HepG2 (cell line): Measurements from ENCODE around the gene PACSIN1. TPM values are rescaled to one million over a fixed set of nuclear protein-coding genes. Genes with fewer than 3 reads are reported as not detected.
A peak's percentile ranks its signal among the peaks of the same experiment; 100 is the strongest.

Experiments used
- ATAC-seq: fragments of 200-7000 bp; cut with Tn5 transposase; 3 replicates; pipeline ENCODE4 v1.9.1; 2020; ENCODE audit warnings: mild to moderate bottlenecking, moderate library complexity
- BruUV-seq: library from RNA; stranded (reverse); fragments of 400-500 nt; replicated peaks from 2 replicates; lab custom pipeline; 2021; lab: Mats Ljungman, UMichigan
- CTCF ChIA-PET: fragments of 300-600 bp; formaldehyde crosslinking; extraction: SDS; loops from one replicate; lab custom pipeline; 2021; ENCODE audit warnings: low total read pairs, inconsistent platforms, low intra/inter-chr PET ratio; lab: Yijun Ruan, JAX
- POLR2A ChIA-PET: fragments of 350-600 bp; sonication (Branson Sonifier 250); formaldehyde crosslinking; loops from one replicate; lab custom pipeline; 2020; ENCODE audit warnings: antibody characterized with exemption, inconsistent platforms; lab: Yijun Ruan, JAX
- DNase-seq: peaks from one replicate; pipeline ENCODE4 v3.0.0-alpha.2; 2015; ENCODE audit warnings: low spot score
- FAIRE-seq: peaks from 3 replicates; lab custom pipeline; 2011; peaks lifted over from hg19 to GRCh38; lab: Jason Lieb, UNC
- H2AFZ ChIP-seq: one replicate; pipeline ENCODE4 v1.6.1; 2011; ENCODE audit warnings: low read length, inconsistent platforms
- H3K27ac ChIP-seq: fragments of 300-600 bp; 3 replicates; pipeline ENCODE4 v1.8.0; 2011; ENCODE audit warnings: mixed run types, mild to moderate bottlenecking, mixed read lengths, low read length, inconsistent platforms; ENCODE audit not compliant: insufficient read depth; ENCODE audit errors: extremely low read length
- H3K27me3 ChIP-seq, 2 experiments: fragments of 200-600 bp in 1 of 2; 2 replicates in 1 of 2; 3 replicates in 1 of 2; pipeline versions ENCODE4 v1.6.0 to v1.8.0; 2011; ENCODE audit warnings: low read length in 2 of 2, mild to moderate bottlenecking in 2 of 2, moderate library complexity in 2 of 2, inconsistent platforms in 1 of 2; ENCODE audit not compliant: insufficient read depth in 2 of 2, control insufficient read depth in 1 of 2
- H3K36me3 ChIP-seq, 2 experiments: fragments of 200-600 bp in 1 of 2; replicated peaks in 1 of 2; 2 replicates in 1 of 2; 3 replicates in 1 of 2; pipeline versions ENCODE4 v1.5.1 to v1.8.0; 2011; ENCODE audit warnings: low read length in 2 of 2, inconsistent platforms in 1 of 2; ENCODE audit not compliant: insufficient read depth in 2 of 2, control insufficient read depth in 1 of 2
- H3K4me1 ChIP-seq: 2 replicates; pipeline ENCODE4 v1.5.1; 2012; ENCODE audit warnings: low read length, inconsistent platforms; ENCODE audit not compliant: insufficient read depth
- H3K4me2 ChIP-seq: 2 replicates; pipeline ENCODE4 v1.6.0; 2011; ENCODE audit warnings: low read depth, low read length, inconsistent platforms
- H3K4me3 ChIP-seq, 3 experiments: fragments of 200-600 bp in 1 of 3; sonication (generic), shearing (Covaris generic) in 1 of 3; replicated peaks in 1 of 3; 2 replicates each; pipeline ENCODE4 v1.5.1; 2011 to 2016; ENCODE audit warnings: low read length in 3 of 3, inconsistent platforms in 2 of 3, low read depth in 2 of 3, mild to moderate bottlenecking in 2 of 3, control low read depth in 1 of 3, mixed read lengths in 1 of 3; ENCODE audit not compliant: insufficient read depth in 1 of 3
- H3K79me2 ChIP-seq: one replicate; pipeline ENCODE4 v1.6.1; 2011; ENCODE audit warnings: low read length, inconsistent platforms; ENCODE audit not compliant: insufficient read depth
- H3K9ac ChIP-seq: 2 replicates; pipeline ENCODE4 v1.6.0; 2011; ENCODE audit warnings: mild to moderate bottlenecking, low read depth, low read length, inconsistent platforms; ENCODE audit not compliant: insufficient read depth
- H3K9me3 ChIP-seq: 2 replicates; pipeline ENCODE4 v1.5.1; 2012; ENCODE audit warnings: mild to moderate bottlenecking, low read length
- H4K20me1 ChIP-seq: 2 replicates; pipeline ENCODE4 v1.6.0; 2011; ENCODE audit warnings: inconsistent platforms, mild to moderate bottlenecking, low read length, moderate library complexity; ENCODE audit not compliant: insufficient read depth
- HNRNPUL1 ChIP-seq: fragments of 200-400 bp; formaldehyde crosslinking; IDR thresholded peaks from 2 replicates; pipeline ENCODE4 v1.6.1; 2017; ENCODE audit warnings: low read depth, mild to moderate bottlenecking, low read length, moderate library complexity
- NFRKB ChIP-seq: fragments of 450-650 bp; IDR thresholded peaks from 2 replicates; pipeline ENCODE4 v1.6.1; 2017
- PRDM10 ChIP-seq: sonication (generic); formaldehyde crosslinking; IDR thresholded peaks from 2 replicates; pipeline ENCODE4 v1.4.0; 2020; ENCODE audit warnings: low read depth, missing genetic modification reagents
- ZFP1 ChIP-seq: IDR thresholded peaks from 2 replicates; pipeline ENCODE4 v1.6.1; 2016
- ZNF629 ChIP-seq: sonication (generic); formaldehyde crosslinking; conservative IDR thresholded peaks from 2 replicates; pipeline ENCODE4 v1.5.0; 2020; ENCODE audit warnings: missing genetic modification reagents
- ZNF781 ChIP-seq: sonication (generic); formaldehyde crosslinking; IDR thresholded peaks from 2 replicates; pipeline ENCODE4 v1.5.1; 2020; ENCODE audit warnings: borderline replicate concordance, mild to moderate bottlenecking, missing genetic modification reagents; ENCODE audit errors: not compliant biosample characterization
- WGBS: methylation state at CpG from one replicate; pipeline ENCODE4 v1.1.6; 2017; ENCODE audit warnings: low lambda C conversion rate; 5-methylcytosine and 5-hydroxymethylcytosine counted together
- in situ Hi-C: cut with HindIII; loops from 2 replicates; pipeline ENCODE4 v1.10.0; 2017; ENCODE audit warnings: low pct_unique_long_range_greater_than_20kb; ENCODE audit not compliant: extremely low pct_ligation_motif_present
- intact Hi-C: fragments of 100-400 bp; cut with micrococcal nuclease; formaldehyde crosslinking; loops from one replicate; pipeline ENCODE4 v1.10.0; 2022; ENCODE audit not compliant: unreplicated experiment
- polyA plus RNA-seq, 8 experiments: library from polyadenylated mRNA; depleted of rRNA in 3 of 8; stranded (reverse) in 7 of 8; unstranded in 1 of 8; fragments of >200 nt; fragmentation: Illumina TruSeq in 4 of 8; extraction: Trizol in 4 of 8; gene quantifications; 2 replicates each; pipeline versions ENCODE4 v1.2.1 to v1.2.3, GENCODE V29; 2011 to 2016; ENCODE audit warnings: low read depth in 4 of 8, missing spikeins in 1 of 8, mixed read lengths in 1 of 8; ENCODE audit not compliant: insufficient read depth in 1 of 8
- total RNA-seq, 5 experiments: library from RNA; depleted of rRNA; stranded (reverse); fragments of >200 nt; fragmentation: Illumina TruSeq; extraction: Trizol; gene quantifications; 2 replicates each; pipeline ENCODE4 v1.2.3, GENCODE V29; 2016; ENCODE audit warnings: low read depth in 1 of 5
- TF ChIP-seq, protein P1 (sequence below): sonication (generic); formaldehyde crosslinking; IDR thresholded peaks from 2 replicates; pipeline ENCODE4 v1.4.0; 2020; ENCODE audit warnings: mild to moderate bottlenecking, missing genetic modification reagents

The PACSIN1 gene
- total and polyA plus RNA-seq, 2 of the 13 experiments (the other 11 are each of a cell fraction or from before 2014, with no cell fraction given) = not detected

DNA sequence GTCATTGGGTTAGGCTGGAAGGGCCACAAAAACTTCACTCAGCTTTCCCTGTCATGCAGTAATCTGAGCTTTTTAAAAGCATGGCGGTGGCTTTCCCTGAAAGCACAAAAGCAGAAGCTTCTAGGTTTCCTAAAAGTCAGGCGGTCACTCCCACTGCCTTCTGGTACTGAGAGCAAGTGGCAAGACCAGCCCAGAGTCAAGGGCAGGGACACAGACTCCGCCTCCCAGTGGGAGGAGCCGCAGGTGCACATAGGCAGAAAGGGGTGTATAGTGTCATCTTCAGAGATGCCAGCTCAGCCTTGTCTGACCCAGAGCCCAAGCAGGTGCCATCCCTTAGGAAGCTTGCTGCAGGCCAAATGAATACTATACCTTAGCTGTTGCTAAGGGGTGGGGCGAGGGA lies 18.0 kb upstream of the PACSIN1 start:
- ChIA-PET CTCF (no interaction called here), POLR2A (no interaction called here)
- intact Hi-C loops = no loop called here
- no peak for DNase-seq
- Histone ChIP-seq H3K4me1 (no peaks in the 10 kb centered on the region), H3K4me2 (no peak overlapping the region), H3K4me3 (no peak overlapping the region), H2AFZ (no peak overlapping the region), H3K79me2 (no peaks in the 10 kb centered on the region), H3K27me3 (peaks cover 1 to 14% of the 10 kb centered on the region in 2 experiments; a peak in 2 of 5 replicates), H3K9me3 (no peaks in the 10 kb centered on the region), H3K36me3 (no peaks in the 10 kb centered on the region), H4K20me1 (no peaks in the 10 kb centered on the region), H3K27ac (no peak overlapping the region), H3K9ac (no peak overlapping the region)
- WGBS = 48% methylated on average over 4 of the region's 5 CpGs
- in situ Hi-C loops = no loop called here
- no peak for FAIRE-seq
- TF ChIP-seq PRDM10 (CRISPR knock-in tag) (no peak), ZFP1 (no peak), ZNF781 (CRISPR knock-in tag) (no peak)
- no TSS peak for BruUV-seq
- peak; percentile 60 for ATAC-seq

- Histone ChIP-seq H3K4me3 (no peak overlapping the region), H3K27me3 (peaks cover 1 to 9% of the 10 kb centered on the region in 2 experiments; a peak in 1 of 5 replicates), H3K4me2 (no peak overlapping the region), H3K4me1 (no peaks in the 10 kb centered on the region), H3K9me3 (no peaks in the 10 kb centered on the region), H2AFZ (no peak overlapping the region), H3K9ac (no peak overlapping the region), H3K36me3 (no peaks in the 10 kb centered on the region), H3K79me2 (no peaks in the 10 kb centered on the region), H3K27ac (no peak overlapping the region), H4K20me1 (no peaks in the 10 kb centered on the region)
- DNase-seq = no peak
- CTCF ChIA-PET = no interaction called here
- TF ChIP-seq ZNF629 (CRISPR knock-in tag) (0 out of 2 replicates have a peak, but pooled peaks have one; percentile 23), HNRNPUL1 (no peak), NFRKB (no peak)
- TF ChIP-seq, protein P1, sequence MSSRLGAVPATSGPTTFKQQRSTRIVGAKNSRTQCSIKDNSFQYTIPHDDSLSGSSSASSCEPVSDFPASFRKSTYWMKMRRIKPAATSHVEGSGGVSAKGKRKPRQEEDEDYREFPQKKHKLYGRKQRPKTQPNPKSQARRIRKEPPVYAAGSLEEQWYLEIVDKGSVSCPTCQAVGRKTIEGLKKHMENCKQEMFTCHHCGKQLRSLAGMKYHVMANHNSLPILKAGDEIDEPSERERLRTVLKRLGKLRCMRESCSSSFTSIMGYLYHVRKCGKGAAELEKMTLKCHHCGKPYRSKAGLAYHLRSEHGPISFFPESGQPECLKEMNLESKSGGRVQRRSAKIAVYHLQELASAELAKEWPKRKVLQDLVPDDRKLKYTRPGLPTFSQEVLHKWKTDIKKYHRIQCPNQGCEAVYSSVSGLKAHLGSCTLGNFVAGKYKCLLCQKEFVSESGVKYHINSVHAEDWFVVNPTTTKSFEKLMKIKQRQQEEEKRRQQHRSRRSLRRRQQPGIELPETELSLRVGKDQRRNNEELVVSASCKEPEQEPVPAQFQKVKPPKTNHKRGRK (CRISPR knock-in tag) = no peak
- POLR2A ChIA-PET = no interaction called here
- in situ Hi-C loops (no loop called here), intact Hi-C loops (no loop called here)
- ATAC-seq = no peak
- no peak for FAIRE-seq
- no TSS peak for BruUV-seq
- 40% methylated on average over 1 of the region's 1 CpG for WGBS
These were observed 14.7 kb upstream of the PACSIN1 start for GRCh38 chr6:34451192-34451591.
